ENCODE results near the gene CHKA.

CHKA gene

GRCh38 chr11:68043029-68043348, 78.2 kb downstream of the CHKA start:
- no peak for DNase-seq (ENCODE audit: extremely low read depth, low read depth)

GRCh38 chr11:68042219-68043028, 78.8 kb downstream of the CHKA start:
- TF ChIP-seq, protein P1, sequence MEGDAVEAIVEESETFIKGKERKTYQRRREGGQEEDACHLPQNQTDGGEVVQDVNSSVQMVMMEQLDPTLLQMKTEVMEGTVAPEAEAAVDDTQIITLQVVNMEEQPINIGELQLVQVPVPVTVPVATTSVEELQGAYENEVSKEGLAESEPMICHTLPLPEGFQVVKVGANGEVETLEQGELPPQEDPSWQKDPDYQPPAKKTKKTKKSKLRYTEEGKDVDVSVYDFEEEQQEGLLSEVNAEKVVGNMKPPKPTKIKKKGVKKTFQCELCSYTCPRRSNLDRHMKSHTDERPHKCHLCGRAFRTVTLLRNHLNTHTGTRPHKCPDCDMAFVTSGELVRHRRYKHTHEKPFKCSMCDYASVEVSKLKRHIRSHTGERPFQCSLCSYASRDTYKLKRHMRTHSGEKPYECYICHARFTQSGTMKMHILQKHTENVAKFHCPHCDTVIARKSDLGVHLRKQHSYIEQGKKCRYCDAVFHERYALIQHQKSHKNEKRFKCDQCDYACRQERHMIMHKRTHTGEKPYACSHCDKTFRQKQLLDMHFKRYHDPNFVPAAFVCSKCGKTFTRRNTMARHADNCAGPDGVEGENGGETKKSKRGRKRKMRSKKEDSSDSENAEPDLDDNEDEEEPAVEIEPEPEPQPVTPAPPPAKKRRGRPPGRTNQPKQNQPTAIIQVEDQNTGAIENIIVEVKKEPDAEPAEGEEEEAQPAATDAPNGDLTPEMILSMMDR (IDR thresholded peaks at IDR 0.05; ENCODE audit: low read depth, low read length), result no peak
- DNase-seq (ENCODE audit: extremely low read depth, low read depth), result no peak

More at GRCh38 chr11:68043029-68043348, 78.2 kb downstream of the CHKA start:
- TF ChIP-seq, protein P1 (IDR thresholded peaks at IDR 0.05; ENCODE audit: low read depth, low read length), result no peak

DNA sequence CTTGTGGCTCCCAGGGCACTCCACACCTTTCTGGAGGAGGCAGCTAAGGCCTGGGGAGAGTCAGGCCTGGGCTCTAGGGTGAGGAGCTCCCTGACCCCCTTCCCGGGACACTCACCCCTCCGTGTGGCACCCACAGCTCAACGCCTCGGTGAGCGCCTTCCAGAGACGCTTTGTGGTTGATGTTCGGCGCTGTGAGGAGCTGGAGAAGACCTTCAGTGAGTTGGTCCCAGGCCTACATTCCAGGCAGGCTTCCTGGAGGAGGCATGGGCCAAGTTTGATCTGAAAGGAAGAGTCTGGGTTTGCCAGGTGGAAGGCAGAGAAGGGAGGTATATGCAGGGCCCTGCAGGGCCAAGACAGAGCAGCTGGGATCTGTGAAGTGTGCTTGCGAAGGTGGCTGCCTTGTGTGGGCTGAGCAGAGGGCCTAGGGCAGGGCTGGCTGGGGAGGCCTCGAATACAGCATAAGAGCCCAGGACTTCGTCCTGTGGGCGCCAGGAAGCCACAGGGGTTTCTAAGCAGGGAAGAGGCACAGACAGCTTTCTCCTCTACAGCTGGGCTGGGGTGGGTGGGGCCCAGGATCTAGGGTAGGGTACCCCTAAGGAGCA, 79.5 kb downstream of the CHKA start:
- no peak for DNase-seq (ENCODE audit: extremely low read depth, low read depth)
- TF ChIP-seq, protein P1 (IDR thresholded peaks at IDR 0.05; ENCODE audit: low read depth, low read length), result no peak

DNA sequence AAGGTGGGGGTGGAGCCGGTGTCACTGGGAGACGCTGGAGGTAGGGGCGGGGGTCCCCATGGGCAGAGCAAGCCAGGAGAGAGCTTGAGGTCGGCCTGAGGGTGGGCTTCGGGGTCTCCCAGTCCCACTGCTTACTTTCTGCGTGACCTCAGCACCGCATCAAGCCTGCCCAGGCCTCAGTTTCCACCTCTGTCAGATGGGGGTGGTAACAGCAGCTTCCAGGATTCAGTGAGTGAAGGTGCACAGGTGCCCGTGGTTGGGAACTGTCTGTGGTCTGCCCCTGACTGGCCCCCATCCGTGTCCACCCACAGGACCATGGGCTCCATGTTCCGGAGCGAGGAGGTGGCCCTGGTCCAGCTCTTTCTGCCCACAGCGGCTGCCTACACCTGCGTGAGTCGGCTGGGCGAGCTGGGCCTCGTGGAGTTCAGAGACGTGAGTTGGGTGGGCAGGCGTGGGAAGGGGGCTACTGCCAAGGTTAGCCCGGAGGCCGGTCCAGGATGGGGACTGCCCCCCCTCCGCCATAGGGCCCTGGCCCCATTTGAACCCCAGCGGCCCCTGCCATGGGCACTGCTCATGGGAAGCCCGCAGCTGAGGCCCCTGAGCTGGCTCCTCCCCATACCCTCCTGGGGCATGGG, 80.1 kb downstream of the CHKA start:
- TF ChIP-seq, protein P1 (IDR thresholded peaks at IDR 0.05; ENCODE audit: low read depth, low read length), result no peak
- no peak for DNase-seq (ENCODE audit: extremely low read depth, low read depth)

DNA sequence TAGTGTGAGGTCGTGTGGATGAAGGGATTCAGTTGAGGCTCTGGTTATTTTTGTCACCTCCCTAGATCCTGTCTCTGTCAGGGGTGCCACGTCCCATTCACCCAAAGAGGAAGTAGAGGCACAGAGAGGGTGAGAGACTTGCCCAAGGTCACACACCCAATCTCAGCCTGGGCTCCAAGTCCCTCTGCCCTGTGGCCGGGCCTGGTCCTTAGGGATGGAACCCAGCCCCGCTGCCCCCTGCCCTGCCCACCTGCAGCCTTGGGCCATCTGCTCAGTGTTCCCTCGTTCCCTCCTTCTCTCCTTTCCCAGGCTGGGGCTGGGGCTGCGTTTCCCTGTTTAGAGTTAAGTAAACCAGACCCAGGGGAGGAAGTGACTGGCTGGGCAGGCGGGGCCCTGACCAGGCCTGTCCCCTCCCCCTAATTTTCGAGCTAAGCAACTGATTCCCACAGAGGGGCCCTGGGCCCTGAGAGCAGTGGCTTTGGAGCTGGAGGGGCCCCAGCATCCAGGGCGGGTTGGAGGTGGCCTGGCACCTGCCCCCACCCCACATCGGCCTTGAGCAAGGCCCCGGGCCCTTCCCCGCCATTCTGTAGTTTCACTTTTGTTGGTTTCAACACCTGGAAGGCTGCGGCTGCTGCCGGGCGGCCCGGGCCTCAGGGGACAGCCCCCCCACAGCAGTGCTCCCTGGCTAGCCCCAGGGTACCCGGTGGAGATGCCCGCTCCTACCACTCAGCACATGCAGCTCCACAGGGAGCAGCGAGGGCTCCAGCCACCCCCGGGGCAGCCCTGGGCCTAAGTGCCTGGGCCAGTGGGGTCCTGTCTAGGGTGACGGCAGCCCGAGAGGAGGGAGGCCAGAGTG, 80.9 kb downstream of the CHKA start:
- DNase-seq (ENCODE audit: extremely low read depth, low read depth), result peak; percentile 35
- TF ChIP-seq, protein P1 (IDR thresholded peaks at IDR 0.05; ENCODE audit: low read depth, low read length), result no peak

GRCh38 chr11:68039526-68040086, 81.6 kb downstream of the CHKA start:
- TF ChIP-seq, protein P1 (IDR thresholded peaks at IDR 0.05; ENCODE audit: low read depth, low read length), result no peak
- no peak for DNase-seq (ENCODE audit: extremely low read depth, low read depth)

All from AG09319 (cell line).